GM19372 (cell line): ENCODE results near the gene RASAL2.
"Not testable (repeated sequence)": the region's sequence is repeated elsewhere in the genome, so short reads cannot be mapped to it uniquely, and the experiment has no call there.

Experiments
- ATAC-seq: cut with Tn5 transposase; IDR thresholded peaks from one replicate; pipeline ENCODE4 v1.9.1; 2021; ENCODE audit warnings: mild to moderate bottlenecking, low read depth, moderate library complexity; ENCODE audit not compliant: unreplicated experiment

RASAL2 gene

DNA sequence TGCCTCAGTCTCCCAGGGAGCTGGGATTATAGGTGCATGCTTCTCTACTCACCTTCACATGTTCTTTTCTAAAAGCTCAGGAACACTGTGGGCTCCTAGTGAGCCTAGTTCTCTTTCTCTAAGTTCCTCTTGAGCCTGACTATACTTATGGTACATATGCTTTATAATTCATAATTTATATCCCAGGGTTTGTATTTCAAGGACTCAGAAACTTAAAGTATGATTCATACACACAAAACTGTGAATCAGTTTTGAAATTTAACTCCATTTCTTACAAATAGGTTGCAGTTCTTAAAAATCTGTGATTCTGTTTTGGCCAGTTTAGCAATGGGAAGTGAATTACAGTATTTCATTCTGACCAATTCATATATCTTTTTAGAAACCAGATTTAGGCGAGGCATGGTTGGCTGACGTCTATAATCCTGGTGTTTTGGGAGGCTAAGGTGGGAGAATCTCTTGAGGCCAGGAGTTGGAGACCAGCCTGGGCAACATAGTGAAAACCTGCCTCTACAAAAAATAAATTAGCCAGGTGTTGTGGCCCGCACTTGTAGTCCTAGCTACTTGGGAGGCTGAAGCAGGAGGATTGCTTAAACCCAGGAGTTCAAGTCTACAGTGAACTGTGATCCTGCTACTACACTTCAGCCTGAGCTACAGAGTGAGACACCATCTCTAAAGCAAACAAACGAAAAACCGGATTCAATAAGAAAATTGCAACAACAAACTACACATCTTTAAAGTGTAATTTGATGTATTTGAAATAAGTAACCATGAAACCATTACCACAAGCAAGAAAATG lies 15.6 kb downstream of the RASAL2 start:
- no peak for ATAC-seq

DNA sequence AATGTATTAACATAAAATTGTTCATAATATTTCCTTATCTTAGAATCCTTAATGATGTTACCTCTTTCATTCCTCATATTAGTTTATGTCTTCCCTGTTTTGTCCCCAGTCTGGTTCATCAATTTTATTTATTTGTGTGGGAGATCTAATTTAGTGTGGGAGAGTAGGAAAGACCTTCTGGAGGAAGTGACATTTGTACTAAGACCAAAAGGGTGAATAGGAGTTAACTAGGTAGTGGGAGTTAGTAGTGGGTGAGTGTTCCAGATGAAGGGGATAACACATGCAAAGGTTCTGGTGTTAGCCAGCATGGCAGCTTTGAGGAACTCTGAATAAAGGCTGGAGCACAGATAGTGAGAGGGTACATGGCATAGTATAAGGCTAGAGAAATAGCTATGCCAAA lies 21.4 kb downstream of the RASAL2 start:
- ATAC-seq, result no peak

DNA sequence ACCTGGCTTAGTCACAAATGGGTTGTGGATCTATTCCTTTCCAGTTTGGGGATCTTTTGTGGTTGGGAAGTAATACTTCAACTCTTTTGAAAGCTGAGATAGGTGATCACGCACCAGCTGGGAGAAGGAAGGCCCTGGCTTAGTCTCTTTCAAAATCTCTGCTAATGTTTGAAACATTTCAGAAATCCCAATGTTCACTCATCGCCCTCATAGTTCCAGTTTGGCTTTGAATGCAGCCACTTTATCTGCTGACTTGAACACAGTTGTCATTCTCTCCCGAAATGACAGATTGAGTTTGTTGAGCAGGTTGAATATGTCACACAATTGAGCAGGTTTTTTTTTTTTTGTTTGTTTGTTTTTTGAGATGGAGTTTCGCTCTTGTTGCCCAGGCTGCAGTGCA lies 24.6 kb downstream of the RASAL2 start:
- ATAC-seq, result no peak

DNA sequence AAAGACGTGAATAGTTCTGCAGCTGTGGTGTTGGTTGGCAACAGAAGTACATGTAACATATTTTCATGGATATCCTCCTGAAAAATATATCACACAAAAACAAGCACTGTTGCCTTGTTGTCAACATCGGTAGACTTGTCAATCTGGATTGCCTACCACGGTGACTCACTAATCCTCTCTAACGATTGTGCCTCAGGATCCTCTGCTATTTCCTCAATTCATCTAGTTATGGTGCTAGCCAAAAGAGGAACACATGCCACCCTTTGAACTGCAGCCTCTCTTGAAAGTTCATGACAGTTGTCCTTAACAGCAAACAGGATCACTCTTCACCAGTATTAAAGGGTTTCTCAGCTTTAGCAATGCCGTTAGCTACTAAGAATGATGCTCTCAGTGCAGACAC lies 25.7 kb downstream of the RASAL2 start:
- no peak for ATAC-seq

DNA sequence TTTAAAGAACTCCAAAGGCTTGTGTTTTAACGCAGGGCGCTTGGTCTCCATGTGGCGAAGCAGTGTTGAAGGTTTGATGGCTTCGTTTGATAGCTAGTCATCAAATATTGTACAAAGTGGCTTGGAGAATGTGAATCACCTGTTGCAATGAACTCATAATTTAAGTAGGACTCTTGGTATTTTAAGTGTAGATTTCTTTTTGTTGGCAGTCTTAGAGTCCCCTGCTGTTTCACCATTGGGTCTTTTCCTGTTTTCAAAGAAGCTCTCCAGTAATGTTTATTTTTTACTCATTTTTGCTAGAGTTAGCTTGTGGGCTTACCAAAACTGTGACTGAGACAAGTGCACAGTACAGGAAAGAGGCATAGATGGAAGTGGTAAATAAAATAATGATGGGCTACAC lies 26.2 kb downstream of the RASAL2 start:
- ATAC-seq, result no peak

DNA sequence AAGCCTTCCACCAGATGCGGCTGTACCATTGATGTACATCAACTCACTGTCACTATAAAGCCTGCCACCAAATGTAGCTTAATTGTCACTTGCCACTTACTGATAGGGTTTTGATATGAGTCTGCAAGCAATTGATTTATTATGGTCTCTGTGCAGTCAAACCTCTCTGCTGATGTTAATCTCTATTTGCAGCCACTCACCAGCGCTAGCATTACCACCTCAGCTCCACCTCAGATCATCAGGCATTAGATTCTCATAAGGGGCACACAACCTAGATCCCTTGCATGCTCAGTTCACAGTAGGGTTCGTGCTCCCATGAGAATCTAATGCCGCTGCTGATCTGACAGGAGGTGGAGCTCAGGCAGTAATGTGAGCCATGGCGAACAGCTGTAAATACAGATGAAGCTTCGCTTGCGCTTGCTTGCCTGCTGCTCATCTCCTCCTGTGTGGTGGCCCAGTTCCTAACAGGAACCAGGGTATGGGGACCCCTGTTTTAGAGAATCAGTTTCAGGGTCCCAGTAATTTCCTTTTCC lies 26.7 kb downstream of the RASAL2 start:
- not testable (repeated sequence) for ATAC-seq

DNA sequence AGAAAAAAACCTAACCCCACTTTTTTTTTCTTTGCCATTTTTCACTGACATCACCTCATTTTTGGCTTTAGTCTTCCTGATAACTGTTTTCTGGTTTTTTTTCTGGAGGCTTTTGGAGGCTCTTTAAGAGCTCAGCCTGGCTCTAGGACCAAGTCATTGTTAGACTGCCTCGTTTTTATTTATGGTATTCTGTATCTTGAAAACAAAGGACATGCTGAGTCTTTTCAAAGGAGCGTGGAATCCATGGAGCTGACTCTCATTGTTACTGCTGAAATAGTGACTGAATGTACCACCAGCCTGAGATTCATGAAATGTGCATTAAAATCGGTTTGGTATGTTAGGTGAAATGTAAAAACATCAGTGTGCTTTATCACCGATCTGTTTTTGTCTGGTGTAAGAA lies 28.0 kb downstream of the RASAL2 start:
- ATAC-seq, result no peak

DNA sequence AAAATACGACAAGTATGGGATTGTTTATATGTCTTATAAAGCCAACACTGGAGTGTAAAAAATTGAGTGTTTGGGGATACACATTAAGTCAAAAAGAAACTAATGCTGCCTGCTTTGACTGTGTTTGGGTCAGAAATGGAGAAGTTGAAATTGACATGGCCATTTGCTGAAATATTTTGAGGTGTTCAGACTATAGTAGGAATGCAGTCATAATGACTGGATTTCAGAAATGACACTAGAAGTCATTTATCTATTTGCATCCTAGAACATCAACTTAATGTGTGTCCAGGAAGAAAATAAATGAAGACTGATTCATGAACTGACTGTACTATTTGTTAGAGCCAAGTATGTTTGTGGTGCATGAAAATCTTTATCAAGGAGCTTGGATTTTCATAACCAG lies 28.4 kb downstream of the RASAL2 start:
- ATAC-seq, result no peak

DNA sequence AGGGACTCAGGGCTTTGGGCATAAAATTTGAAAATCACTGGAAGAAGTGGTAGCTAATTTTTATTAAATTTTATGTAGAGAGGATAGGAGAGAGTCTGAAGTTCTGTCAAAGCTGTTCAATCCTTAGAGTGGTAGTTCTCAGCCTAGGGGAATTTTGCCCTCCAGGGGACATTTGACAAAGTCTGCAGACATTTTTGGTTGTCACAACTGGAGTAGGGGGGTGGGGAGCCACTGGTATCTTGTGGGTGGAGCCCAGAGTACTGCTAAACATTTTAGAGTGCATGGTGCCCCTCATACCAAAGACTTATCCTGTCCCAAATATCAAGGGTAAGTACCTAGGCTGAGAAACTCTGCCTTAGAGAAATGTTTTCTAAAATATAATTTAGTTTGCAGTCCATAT lies 30.2 kb downstream of the RASAL2 start:
- no peak for ATAC-seq

DNA sequence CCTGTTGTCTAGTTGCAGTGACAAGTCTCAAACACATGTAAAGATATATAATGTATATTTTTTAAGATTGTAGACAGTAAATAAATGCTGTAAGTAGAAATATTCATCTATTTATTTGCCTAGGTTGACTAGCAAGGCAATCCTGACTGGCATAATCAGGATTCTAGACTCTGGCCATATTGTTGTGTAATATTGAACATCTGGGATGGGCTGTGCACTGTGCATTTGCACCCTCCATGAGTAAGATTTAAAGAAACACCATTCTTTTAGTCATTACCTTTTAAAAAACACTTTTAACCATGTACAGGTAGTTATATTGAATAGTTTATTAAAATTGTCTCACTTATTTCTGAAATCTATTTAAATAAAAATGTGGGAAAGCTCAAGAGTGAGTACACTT lies 32.4 kb downstream of the RASAL2 start:
- no peak for ATAC-seq

DNA sequence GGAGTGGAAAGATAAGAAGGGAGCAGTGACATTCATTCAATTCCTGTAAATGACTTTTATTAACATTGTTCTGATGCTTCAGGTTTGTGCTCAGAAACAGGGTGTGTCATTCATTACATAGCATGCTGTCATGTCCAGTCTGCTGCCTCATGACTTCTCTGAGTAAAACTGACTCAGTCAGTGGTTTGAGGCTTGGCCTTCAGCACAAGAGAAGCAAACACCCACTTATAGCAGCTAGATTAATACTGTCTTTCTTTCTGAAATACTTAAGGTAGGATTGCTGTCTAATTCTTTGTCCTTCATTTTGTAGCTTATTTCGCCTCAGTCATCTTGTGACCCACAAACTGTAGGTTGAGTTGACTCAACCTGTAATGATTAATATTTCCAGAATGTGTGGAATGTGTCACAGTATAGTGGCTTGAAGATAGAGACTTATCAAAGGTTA lies 32.9 kb downstream of the RASAL2 start:
- ATAC-seq, result no peak

DNA sequence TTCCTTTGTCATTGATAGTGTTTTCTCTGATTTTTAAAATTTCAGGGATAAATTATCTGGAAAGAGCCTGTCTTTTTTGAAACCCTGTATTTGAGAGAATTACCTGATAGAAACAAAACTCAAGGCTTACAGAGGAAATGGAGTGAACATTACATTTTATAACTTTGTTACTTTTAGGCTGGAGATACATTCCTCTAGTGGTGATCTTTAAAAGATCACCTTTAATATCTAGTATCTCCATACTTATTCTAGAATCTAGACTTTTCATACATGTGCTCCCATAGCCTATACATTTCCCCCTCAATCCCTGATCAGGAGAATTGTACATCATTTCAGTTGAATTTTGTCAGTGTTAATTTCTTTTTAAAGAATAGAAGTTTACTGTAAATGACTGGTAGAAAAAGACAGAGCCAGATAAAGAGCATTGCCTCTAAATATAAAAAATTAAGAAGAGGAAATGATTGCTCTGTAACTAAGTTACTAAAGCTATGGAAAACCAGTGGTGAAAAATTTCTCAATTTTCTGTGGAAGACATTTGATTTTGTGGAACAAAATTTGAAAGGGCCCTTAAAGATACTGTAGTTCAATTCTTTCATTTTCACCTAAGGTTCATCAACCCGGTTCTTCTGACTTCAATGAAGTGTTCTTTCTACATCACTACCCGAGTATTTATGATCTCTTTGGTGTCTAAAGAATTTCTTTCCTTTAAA lies 33.7 kb downstream of the RASAL2 start:
- ATAC-seq, result no peak

DNA sequence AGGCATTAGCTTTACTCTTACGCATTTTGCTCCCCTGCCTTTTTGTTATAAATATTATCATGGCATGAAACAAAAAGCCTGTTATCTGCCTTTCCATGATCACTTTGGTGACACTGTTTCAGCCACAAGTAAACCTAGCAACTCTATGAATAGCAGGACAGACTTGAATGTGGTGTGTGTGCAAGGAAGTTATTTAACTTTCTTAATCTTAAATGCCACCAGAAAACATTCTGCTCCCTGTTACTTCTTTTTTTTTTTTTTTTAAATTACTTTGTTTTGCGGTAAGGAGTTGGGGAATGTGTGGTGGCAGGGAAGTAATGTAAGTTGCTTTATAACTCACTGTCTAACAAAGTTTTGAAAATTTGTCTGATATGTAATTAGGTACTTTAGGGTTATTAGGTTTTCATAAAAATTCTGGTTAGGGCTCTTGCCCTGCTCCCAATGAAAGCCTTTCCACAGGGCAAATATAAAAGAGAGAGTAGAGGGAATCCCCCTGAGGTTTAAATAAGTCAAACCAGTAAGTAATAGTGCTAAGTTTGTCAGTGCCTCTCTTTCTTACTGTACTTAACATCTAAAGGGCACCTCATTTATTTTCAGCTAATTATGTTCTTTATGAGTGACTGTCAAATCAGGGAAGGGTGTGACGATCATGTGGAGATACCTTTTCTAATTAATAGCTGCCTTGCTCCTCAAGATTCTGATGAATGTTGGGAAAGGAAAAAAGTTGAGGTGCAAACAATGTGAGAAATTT lies 39.5 kb downstream of the RASAL2 start:
- ATAC-seq, result no peak

DNA sequence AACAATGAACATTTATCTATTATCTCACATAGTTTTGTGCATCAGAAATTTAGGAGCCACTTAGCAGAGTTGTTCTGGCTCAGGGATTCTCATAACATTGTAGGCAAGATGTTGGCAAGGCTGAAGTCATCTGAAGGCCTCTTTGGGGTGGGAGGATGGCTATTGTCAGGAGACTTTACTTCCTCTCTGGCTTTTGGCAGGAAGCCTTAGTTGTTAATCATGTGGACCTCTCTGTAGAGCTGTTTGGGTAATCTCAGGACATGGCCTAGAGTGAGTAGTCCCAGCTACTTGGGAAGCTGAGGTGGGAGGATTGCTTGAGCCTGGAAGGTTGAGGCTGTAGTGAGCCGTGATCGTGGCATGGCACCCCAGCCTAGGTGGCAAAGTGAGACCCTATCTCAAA lies 40.2 kb downstream of the RASAL2 start:
- no peak for ATAC-seq

DNA sequence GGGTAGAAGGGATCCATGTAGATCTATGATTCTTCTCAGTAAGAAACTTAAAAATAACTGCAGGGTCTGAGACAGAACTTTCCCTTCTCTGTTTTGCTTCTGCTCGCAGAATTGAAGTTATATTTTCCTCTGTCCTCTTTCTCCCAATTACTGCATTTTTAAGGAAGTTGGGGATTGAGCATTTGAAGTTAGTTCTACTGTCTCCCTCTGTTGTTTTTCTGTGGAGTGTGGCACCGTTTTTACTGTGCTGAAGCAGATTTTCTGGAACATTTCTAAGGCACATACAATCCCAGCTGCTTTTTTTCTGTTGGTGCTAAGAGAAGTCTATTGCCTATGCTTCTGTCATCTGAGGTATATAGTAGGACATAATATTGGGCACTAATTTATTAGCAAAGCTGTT lies 43.3 kb downstream of the RASAL2 start:
- ATAC-seq, result no peak

DNA sequence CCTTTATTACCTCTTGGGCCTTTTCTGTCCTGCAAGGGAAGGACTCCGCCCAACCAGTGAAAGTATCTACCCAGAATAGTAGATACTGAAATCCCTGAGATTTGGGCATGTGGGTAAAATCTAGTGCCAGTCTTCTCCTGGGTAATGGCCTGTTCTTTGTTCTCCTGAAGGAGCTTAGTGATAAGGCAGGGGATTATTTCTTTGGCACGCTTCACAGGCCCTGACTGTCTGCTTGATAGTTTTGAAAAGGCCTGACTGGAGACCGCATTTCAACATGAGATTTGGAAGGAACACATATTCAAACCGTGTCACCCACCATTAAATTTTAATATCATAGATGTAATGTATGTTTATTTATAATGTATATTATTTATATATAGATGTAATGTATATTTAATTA lies 48.9 kb downstream of the RASAL2 start:
- no peak for ATAC-seq

DNA sequence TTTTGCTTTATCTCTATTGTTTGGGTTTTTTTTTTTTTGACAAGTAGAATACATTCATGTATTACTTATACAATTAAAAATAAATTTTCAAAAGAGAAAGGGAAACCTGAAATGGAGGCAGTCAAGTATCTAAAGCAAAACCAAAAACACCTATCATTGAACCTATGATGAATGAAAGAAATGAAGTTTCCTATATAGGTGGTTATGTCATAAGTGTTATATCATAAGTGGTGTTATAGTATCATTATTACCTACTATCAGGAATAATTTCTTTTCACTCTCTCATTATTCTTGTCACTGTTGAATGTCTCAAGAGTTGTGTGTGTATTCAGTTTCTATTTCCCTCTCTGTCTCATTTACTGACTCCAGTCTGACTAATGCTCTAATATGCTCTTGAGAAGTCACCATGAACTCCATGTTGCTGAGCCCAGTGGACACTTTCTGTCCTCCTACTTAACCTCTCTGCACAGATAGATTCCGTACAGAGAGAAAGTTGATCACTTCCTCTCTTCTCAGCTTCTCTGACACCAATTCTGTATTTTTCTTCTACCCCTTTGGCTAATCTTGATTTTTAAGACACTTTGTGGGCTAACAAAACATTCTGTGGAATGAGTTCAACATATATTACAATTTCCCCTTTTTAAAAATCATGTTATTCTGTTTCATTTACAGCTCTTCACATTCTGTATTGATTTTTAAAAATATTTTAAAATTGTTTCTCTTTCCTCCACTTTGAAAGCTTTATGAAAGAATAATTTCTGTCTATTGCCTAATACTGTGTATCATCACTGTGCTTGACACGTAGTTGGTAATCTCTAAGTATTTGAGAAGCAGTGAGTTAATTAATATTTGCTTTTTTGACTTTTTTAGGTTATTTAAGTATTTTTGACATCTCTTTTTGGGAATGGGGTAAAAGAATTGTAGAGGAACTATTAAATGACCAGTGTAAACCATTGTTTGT lies 50.1 kb downstream of the RASAL2 start:
- no peak for ATAC-seq

DNA sequence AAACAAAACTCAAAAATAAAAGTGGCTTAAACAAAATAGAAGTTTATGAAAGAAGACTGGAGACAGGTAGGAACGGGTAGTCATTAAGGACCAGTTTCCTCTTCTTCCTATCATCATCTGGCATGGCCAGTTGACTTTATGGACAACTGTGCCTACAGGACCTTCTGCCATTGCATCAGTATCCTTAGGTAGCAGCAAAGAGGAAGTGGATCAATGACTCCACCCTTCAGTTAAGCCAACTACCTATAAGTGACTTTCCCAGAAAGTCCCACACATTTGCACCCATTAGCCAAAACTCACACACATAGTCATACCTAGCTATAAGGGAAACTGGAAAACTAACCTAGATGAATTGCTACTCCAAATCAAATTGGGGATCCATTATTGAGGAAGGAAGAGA lies 51.7 kb downstream of the RASAL2 start:
- no peak for ATAC-seq

DNA sequence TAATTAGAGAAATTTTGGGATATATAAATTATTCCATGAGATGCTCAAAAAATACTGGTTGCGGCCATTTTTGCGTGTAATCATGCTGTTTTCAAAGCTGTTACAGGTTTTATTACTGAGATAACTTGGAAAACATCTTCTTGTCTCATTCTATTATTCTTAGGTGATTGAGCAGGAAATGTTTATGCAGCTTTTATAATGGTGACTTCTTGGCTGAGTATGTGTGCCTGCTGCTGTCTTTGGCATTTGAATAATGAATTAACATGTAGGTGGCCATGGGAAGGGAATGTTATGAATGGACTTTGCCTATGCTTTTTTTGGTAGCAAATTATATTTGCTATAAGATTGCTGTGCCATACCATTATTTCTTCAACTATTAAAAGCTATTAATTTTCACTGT lies 52.5 kb downstream of the RASAL2 start:
- ATAC-seq, result no peak

DNA sequence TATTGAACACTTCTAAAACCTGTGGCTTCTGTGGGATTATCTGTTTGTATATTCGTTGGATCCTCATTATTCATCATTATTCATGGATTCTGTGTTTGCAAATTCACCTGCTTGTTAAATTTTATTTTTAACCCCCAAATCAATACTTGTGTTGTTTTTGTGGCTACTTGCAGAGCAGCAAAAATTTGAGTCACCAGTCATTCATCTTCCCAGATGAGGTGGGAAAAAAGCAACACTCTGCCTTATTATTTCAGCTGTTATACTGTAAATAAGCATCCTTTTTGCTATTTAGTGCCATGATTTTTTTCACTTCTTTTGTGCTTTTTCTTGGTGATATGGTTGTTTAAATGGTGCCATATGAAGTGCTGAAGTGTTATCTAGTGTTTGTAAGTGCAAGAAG lies 56.7 kb downstream of the RASAL2 start:
- no peak for ATAC-seq
